Fibroblast of lung (primary cell): Measurements from ENCODE around the gene DSCAML1.

Experiments used
- CTCF ChIP-seq, 2 donors: IDR thresholded peaks in 1 of 2; conservative IDR thresholded peaks in 1 of 2; 1 replicate in 1 of 2; 2 replicates in 1 of 2; pipeline ENCODE4 v1.5.1; 2011 to 2012; ENCODE audit warnings: low read length in 2 of 2, control low read depth in 1 of 2, inconsistent platforms in 1 of 2, low read depth in 1 of 2, mild to moderate bottlenecking in 1 of 2
- EZH2 ChIP-seq: IDR thresholded peaks from 2 replicates; pipeline ENCODE4 v1.5.1; 2012; ENCODE audit warnings: low read length, control low read depth, mild to moderate bottlenecking; ENCODE audit errors: missing control alignments

GRCh38 chr11:117462864-117463247, 334.2 kb downstream of the DSCAML1 start:
- TF ChIP-seq CTCF (conservative IDR thresholded peaks at IDR 0.05 in 1 of 2, IDR thresholded peaks at IDR 0.05 in 1 of 2; ENCODE audit: low read depth in 1 of 2, low read length in 2 of 2) (no peak), EZH2 (no peak)
